Neuronal stem cell (in vitro differentiated cells): ENCODE results near the gene EYS.

ENCODE experiments used
- DNase-seq: peaks from one replicate; pipeline ENCODE4 v3.0.0-alpha.2; 2013; ENCODE audit warnings: low spot score
- H2AFZ ChIP-seq: one replicate; pipeline ENCODE4 v1.6.1; 2013; ENCODE audit warnings: mild to moderate bottlenecking, low read length, inconsistent platforms
- H2AK5ac ChIP-seq: 2 replicates; pipeline ENCODE4 v1.6.1; 2013; ENCODE audit warnings: low read depth, mild to moderate bottlenecking, inconsistent platforms, low read length, moderate library complexity, mixed read lengths
- H2BK120ac ChIP-seq: 2 replicates; pipeline ENCODE4 v1.6.1; 2013; ENCODE audit warnings: low read depth, mild to moderate bottlenecking, inconsistent platforms, low read length, moderate library complexity, mixed read lengths
- H2BK12ac ChIP-seq: one replicate; pipeline ENCODE4 v1.6.1; 2013; ENCODE audit warnings: low read length, inconsistent platforms
- H2BK15ac ChIP-seq: 2 replicates; pipeline ENCODE4 v1.6.1; 2013; ENCODE audit warnings: mild to moderate bottlenecking, low read length, inconsistent platforms, mixed read lengths
- H2BK5ac ChIP-seq: one replicate; pipeline ENCODE4 v1.6.1; 2013; ENCODE audit warnings: inconsistent platforms, mild to moderate bottlenecking, low read length, moderate library complexity
- H3K14ac ChIP-seq: one replicate; pipeline ENCODE4 v1.6.1; 2013; ENCODE audit warnings: low read length, inconsistent platforms
- H3K18ac ChIP-seq: 2 replicates; pipeline ENCODE4 v1.6.1; 2013; ENCODE audit warnings: low read length, inconsistent platforms
- H3K23ac ChIP-seq: 2 replicates; pipeline ENCODE4 v1.6.1; 2013; ENCODE audit warnings: low read depth, mild to moderate bottlenecking, mixed read lengths, low read length, inconsistent platforms; ENCODE audit not compliant: poor library complexity
- H3K27ac ChIP-seq: replicated peaks from 3 replicates; pipeline ENCODE4 v1.5.1; 2013; ENCODE audit warnings: low read length, inconsistent platforms
- H3K27me3 ChIP-seq, 3 experiments: 2 replicates each; pipeline ENCODE4 v1.6.1; 2013; ENCODE audit warnings: low read length in 3 of 3, mild to moderate bottlenecking in 2 of 3, inconsistent platforms in 1 of 3, low read depth in 1 of 3, mixed read lengths in 1 of 3, moderate library complexity in 1 of 3; ENCODE audit not compliant: control insufficient read depth in 3 of 3, insufficient read depth in 3 of 3
- H3K36me3 ChIP-seq, 2 donors: replicated peaks in 1 of 2; 2 replicates each; pipeline ENCODE4 v1.6.1; 2013; ENCODE audit warnings: low read length in 2 of 2; ENCODE audit not compliant: control insufficient read depth in 2 of 2, insufficient read depth in 2 of 2
- H3K4ac ChIP-seq: 2 replicates; pipeline ENCODE4 v1.6.1; 2013; ENCODE audit warnings: inconsistent platforms, mild to moderate bottlenecking, low read length, moderate library complexity
- H3K4me1 ChIP-seq, 2 donors: 1 replicate in 1 of 2; 2 replicates in 1 of 2; pipeline ENCODE4 v1.6.1; 2013; ENCODE audit warnings: low read length in 2 of 2, low read depth in 1 of 2; ENCODE audit not compliant: control insufficient read depth in 2 of 2, insufficient read depth in 1 of 2
- H3K4me2 ChIP-seq: one replicate; pipeline ENCODE4 v1.6.1; 2013; ENCODE audit warnings: mild to moderate bottlenecking, low read length, inconsistent platforms; ENCODE audit not compliant: insufficient read depth, poor library complexity, severe bottlenecking
- H3K4me3 ChIP-seq, 2 donors: 2 replicates each; pipeline ENCODE4 v1.5.1; 2013; ENCODE audit warnings: low read length in 2 of 2, mild to moderate bottlenecking in 2 of 2, inconsistent platforms in 1 of 2, moderate library complexity in 1 of 2
- H3K79me1 ChIP-seq: one replicate; pipeline ENCODE4 v1.6.1; 2013; ENCODE audit warnings: low read depth, mild to moderate bottlenecking, inconsistent platforms, low read length, moderate library complexity
- H3K9ac ChIP-seq: one replicate; pipeline ENCODE4 v1.6.1; 2013; ENCODE audit warnings: mild to moderate bottlenecking, low read depth, low read length, inconsistent platforms; ENCODE audit not compliant: poor library complexity
- H3K9me3 ChIP-seq, 2 donors: replicated peaks in 1 of 2; 2 replicates each; pipeline versions ENCODE3 to v1.6.1; 2013; ENCODE audit warnings: low read length in 2 of 2, mild to moderate bottlenecking in 2 of 2, inconsistent platforms in 1 of 2, low read depth in 1 of 2, mixed read lengths in 1 of 2, moderate library complexity in 1 of 2; ENCODE audit not compliant: control insufficient read depth in 2 of 2, insufficient read depth in 1 of 2
- H4K8ac ChIP-seq: one replicate; pipeline ENCODE4 v1.6.1; 2013; ENCODE audit warnings: low read depth, mild to moderate bottlenecking, inconsistent platforms, low read length, moderate library complexity
- H4K91ac ChIP-seq: one replicate; pipeline ENCODE4 v1.6.1; 2013; ENCODE audit warnings: low read length, low read depth, mild to moderate bottlenecking, inconsistent platforms; ENCODE audit not compliant: poor library complexity
- WGBS, 2 donors: extraction: QIAGEN DNeasy Blood & Tissue Kit; methylation state at CpG; one replicate each; pipeline ENCODE4 v1.1.7; 2013; ENCODE audit warnings: missing lambda C conversion rate in 2 of 2, mixed read lengths in 1 of 2; ENCODE audit not compliant: insufficient read length in 2 of 2, insufficient replicate concordance in 1 of 2; ENCODE audit errors: extremely low coverage in 2 of 2; 5-methylcytosine and 5-hydroxymethylcytosine counted together

EYS gene

DNA sequence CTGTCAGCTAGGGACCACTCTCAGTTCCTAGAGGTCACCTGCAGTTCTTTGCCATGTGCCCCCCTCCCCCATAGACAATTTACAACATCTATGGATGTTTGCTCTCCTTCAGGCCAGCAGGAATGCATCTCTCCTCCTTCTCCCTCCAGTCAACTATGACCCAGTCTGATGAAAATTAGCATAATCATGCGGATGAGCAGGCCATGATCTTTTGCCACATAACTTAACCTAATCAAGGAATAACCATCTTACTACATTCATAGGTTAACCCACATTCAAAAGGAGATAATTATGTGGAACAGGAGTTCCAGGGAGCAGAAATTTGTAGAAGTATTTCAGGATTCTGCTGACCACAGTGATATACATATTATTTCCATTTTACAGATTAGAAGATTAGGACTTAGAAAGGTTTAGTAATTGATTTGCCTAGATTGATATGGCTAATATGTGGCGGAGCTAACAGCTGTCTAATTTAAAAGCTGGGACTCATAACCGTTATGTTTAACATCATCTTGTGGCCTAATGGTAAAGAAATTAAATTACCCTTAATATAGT, 1585.9 kb downstream of the EYS start:
- H3K4me3 ChIP-seq = no peak overlapping the region
- H2AK5ac ChIP-seq = no peak overlapping the region
- DNase-seq = no peak
- no peak overlapping the region for H2AFZ ChIP-seq
- no peak overlapping the region for H3K9ac ChIP-seq
- no peaks in the 10 kb centered on the region for H3K27me3 ChIP-seq
- no peak overlapping the region for H2BK120ac ChIP-seq
- no CpG with 5 or more reads among the region's 3 CpGs for WGBS, 2 donors
- no peak overlapping the region for H2BK12ac ChIP-seq
- no peak overlapping the region for H3K4me2 ChIP-seq
- H3K18ac ChIP-seq = no peak overlapping the region
- H3K9me3 ChIP-seq = no peaks in the 10 kb centered on the region
- H2BK5ac ChIP-seq = no peak overlapping the region
- H4K91ac ChIP-seq = no peak overlapping the region
- H3K36me3 ChIP-seq = no peaks in the 10 kb centered on the region
- no peak overlapping the region for H3K23ac ChIP-seq
- H3K79me1 ChIP-seq = no peaks in the 10 kb centered on the region
- no peak overlapping the region for H3K14ac ChIP-seq
- H4K8ac ChIP-seq = no peak overlapping the region
- H3K4me1 ChIP-seq = no peaks in the 10 kb centered on the region
- no peak overlapping the region for H3K4ac ChIP-seq
- no peak overlapping the region for H3K27ac ChIP-seq
- H2BK15ac ChIP-seq = no peak overlapping the region

DNA sequence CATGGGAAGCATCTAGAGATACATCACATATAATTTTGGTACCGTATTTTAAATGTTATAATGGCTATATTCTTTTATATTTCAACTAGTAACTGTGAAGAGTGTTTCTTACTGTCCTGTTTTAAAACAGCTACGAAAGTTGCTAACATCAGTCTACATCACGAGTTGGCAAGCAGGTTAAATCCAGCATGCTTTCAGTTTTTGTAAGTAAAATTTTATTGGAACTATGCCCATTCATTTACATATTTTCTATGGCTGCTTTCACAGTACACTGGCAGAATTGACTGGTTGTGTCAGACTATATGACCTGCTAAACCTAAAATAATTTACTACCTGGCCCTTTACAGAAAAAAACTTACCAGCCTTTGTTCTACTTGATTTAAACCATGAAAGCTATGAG, 1593.3 kb downstream of the EYS start:
- Histone ChIP-seq H3K18ac (no peak overlapping the region), H3K4ac (no peak overlapping the region), H2AFZ (no peak overlapping the region), H4K91ac (no peak overlapping the region), H3K4me1 (no peaks in the 10 kb centered on the region), H2BK5ac (no peak overlapping the region), H3K4me3 (no peak overlapping the region), H2BK120ac (no peak overlapping the region), H3K9me3 (no peaks in the 10 kb centered on the region), H3K27me3 (no peaks in the 10 kb centered on the region), H2BK12ac (no peak overlapping the region), H3K36me3 (no peaks in the 10 kb centered on the region), H3K27ac (no peak overlapping the region), H3K4me2 (no peak overlapping the region), H2BK15ac (no peak overlapping the region), H2AK5ac (no peak overlapping the region), H3K14ac (no peak overlapping the region), H3K9ac (no peak overlapping the region), H4K8ac (no peak overlapping the region), H3K23ac (no peak overlapping the region), H3K79me1 (no peaks in the 10 kb centered on the region)
- DNase-seq = no peak
- WGBS, 2 donors = no CpG with 5 or more reads among the region's 3 CpGs

DNA sequence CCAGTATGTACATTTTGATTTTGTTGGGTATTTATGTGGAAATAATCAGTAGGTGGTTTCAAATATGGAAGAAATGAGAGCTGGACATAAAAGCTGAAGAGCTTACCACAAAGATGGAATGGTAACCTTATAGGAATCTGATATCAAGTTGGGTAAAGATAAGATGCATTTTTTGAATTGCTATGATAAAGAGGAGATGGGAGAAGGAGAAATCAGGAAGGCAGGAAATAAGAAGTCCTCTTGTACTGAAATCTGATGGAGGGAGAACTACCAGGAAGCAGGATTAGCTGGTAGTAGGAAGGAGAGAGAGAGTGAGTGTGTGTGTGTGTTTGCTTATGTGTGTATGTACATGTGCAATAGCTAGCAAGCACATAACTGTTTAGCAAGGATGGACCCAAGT, 1603.0 kb downstream of the EYS start:
- Histone ChIP-seq H2AK5ac (no peak overlapping the region), H4K8ac (no peak overlapping the region), H2AFZ (no peak overlapping the region), H3K79me1 (no peaks in the 10 kb centered on the region), H3K4ac (no peak overlapping the region), H3K23ac (no peak overlapping the region), H2BK15ac (no peak overlapping the region), H3K4me1 (no peaks in the 10 kb centered on the region), H3K14ac (no peak overlapping the region), H3K27ac (no peak overlapping the region), H3K4me2 (no peak overlapping the region), H3K9me3 (no peaks in the 10 kb centered on the region), H3K4me3 (no peak overlapping the region), H2BK12ac (no peak overlapping the region), H3K27me3 (no peaks in the 10 kb centered on the region), H3K9ac (no peak overlapping the region), H4K91ac (no peak overlapping the region), H3K36me3 (no peaks in the 10 kb centered on the region), H2BK120ac (no peak overlapping the region), H2BK5ac (no peak overlapping the region), H3K18ac (no peak overlapping the region)
- DNase-seq = no peak

GRCh38 chr6:64103480-64103879, 1603.5 kb downstream of the EYS start:
- Histone ChIP-seq H2AFZ (no peak overlapping the region), H3K18ac (no peak overlapping the region), H3K14ac (no peak overlapping the region), H2BK15ac (no peak overlapping the region), H2BK120ac (no peak overlapping the region), H3K36me3 (no peaks in the 10 kb centered on the region), H3K9me3 (no peaks in the 10 kb centered on the region), H3K4me2 (no peak overlapping the region), H3K4ac (no peak overlapping the region), H3K79me1 (no peaks in the 10 kb centered on the region), H2BK12ac (no peak overlapping the region), H3K4me1 (no peaks in the 10 kb centered on the region), H3K4me3 (no peak overlapping the region), H4K8ac (no peak overlapping the region), H3K27me3 (no peaks in the 10 kb centered on the region), H4K91ac (no peak overlapping the region), H3K23ac (no peak overlapping the region), H2AK5ac (no peak overlapping the region), H3K9ac (no peak overlapping the region), H2BK5ac (no peak overlapping the region), H3K27ac (no peak overlapping the region)
- no CpG with 5 or more reads among the region's 1 CpG for WGBS, 2 donors
- DNase-seq = no peak
